K562 (cell line): ENCODE results near the gene RNU6-1. TPM values are rescaled to one million over a fixed set of nuclear protein-coding genes. Genes with fewer than 3 reads are reported as not detected.
A peak's percentile ranks its signal among the peaks of the same experiment; 100 is the strongest.

Source experiments
- ATAC-seq: fragments of 200-7000 bp; cut with Tn5 transposase; 3 replicates; pipeline ENCODE4 v1.9.1; 2020; ENCODE audit warnings: moderate library complexity
- BruUV-seq: library from RNA; stranded (reverse); fragments of 400-500 nt; replicated peaks from 2 replicates; lab custom pipeline; 2021; lab: Mats Ljungman, UMichigan
- CTCF ChIA-PET: fragments of 300-600 bp; formaldehyde crosslinking; extraction: SDS; loops from one replicate; lab custom pipeline; 2021; ENCODE audit warnings: low intra/inter-chr PET ratio; lab: Yijun Ruan, JAX
- POLR2A ChIA-PET: fragments of 300-600, 350-650 bp; sonication (Branson Sonifier 250); formaldehyde crosslinking; extraction: SDS; loops from one replicate; lab custom pipeline; 2021; ENCODE audit warnings: antibody characterized with exemption, inconsistent platforms; lab: Yijun Ruan, JAX
- DNase-seq, 4 experiments: peaks; one replicate each; pipeline versions ENCODE4 v3.0.0 to v3.0.0-alpha.2; 2011 to 2018; ENCODE audit warnings: low spot score in 3 of 4, mixed read lengths in 3 of 4; ENCODE audit errors: extremely low read depth in 1 of 4
- FAIRE-seq: peaks from 2 replicates; lab custom pipeline; 2011; peaks lifted over from hg19 to GRCh38; lab: Jason Lieb, UNC
- H2AFZ ChIP-seq: 2 replicates; pipeline ENCODE4 v1.6.0; 2011; ENCODE audit warnings: low read depth, low read length, control low read depth, inconsistent platforms
- H3K27ac ChIP-seq: fragments of 200-600 bp; 3 replicates; pipeline ENCODE4 v1.8.0; 2011; ENCODE audit warnings: low read depth, mild to moderate bottlenecking, control low read depth, inconsistent platforms, low read length, moderate library complexity, mixed read lengths; ENCODE audit errors: extremely low read depth
- H3K27me3 ChIP-seq, 2 experiments: fragments of 300-600 bp in 1 of 2; 2 replicates in 1 of 2; 3 replicates in 1 of 2; pipeline versions ENCODE4 v1.6.0 to v1.8.0; 2011; ENCODE audit warnings: inconsistent platforms in 2 of 2, low read length in 2 of 2, mild to moderate bottlenecking in 1 of 2, mixed read lengths in 1 of 2, moderate library complexity in 1 of 2; ENCODE audit not compliant: control insufficient read depth in 2 of 2, insufficient read depth in 2 of 2
- H3K36me3 ChIP-seq: fragments of 300-600 bp; 3 replicates; pipeline ENCODE4 v1.8.0; 2011; ENCODE audit warnings: mild to moderate bottlenecking, low read length, inconsistent platforms; ENCODE audit not compliant: control insufficient read depth, insufficient read depth
- H3K4me1 ChIP-seq, 2 experiments: fragments of 200-600 bp in 1 of 2; replicated peaks in 1 of 2; 2 replicates in 1 of 2; 3 replicates in 1 of 2; pipeline versions ENCODE4 v1.5.1 to v1.8.0; 2011; ENCODE audit warnings: inconsistent platforms in 2 of 2, low read length in 2 of 2, mild to moderate bottlenecking in 1 of 2, mixed read lengths in 1 of 2, moderate library complexity in 1 of 2; ENCODE audit not compliant: control insufficient read depth in 2 of 2, insufficient read depth in 2 of 2
- H3K4me2 ChIP-seq: 2 replicates; pipeline ENCODE4 v1.6.1; 2011; ENCODE audit warnings: low read length, control low read depth, inconsistent platforms, mixed read lengths; ENCODE audit not compliant: insufficient read depth
- H3K4me3 ChIP-seq: fragments of 200-600 bp; sonication (generic), shearing (Covaris generic); 2 replicates; pipeline ENCODE4 v1.5.1; 2016; ENCODE audit warnings: control low read depth, inconsistent platforms
- H3K79me2 ChIP-seq: fragments of 200-600 bp; 3 replicates; pipeline ENCODE4 v1.8.0; 2011; ENCODE audit warnings: low read length, inconsistent platforms; ENCODE audit not compliant: control insufficient read depth, insufficient read depth
- H3K9ac ChIP-seq, 2 experiments: 2 replicates each; pipeline versions ENCODE4 v1.6.0 to v1.6.1; 2011; ENCODE audit warnings: low read depth in 2 of 2, low read length in 2 of 2, control low read depth in 1 of 2, inconsistent platforms in 1 of 2, mild to moderate bottlenecking in 1 of 2, mixed read lengths in 1 of 2; ENCODE audit not compliant: insufficient read depth in 1 of 2
- H3K9me1 ChIP-seq: one replicate; pipeline ENCODE4 v1.6.0; 2011; ENCODE audit warnings: inconsistent platforms, mild to moderate bottlenecking, low read length, moderate library complexity; ENCODE audit not compliant: control insufficient read depth, insufficient read depth
- H3K9me3 ChIP-seq: replicated peaks from 2 replicates; pipeline ENCODE4 v1.5.1; 2011; ENCODE audit warnings: low read depth, low read length, inconsistent platforms; ENCODE audit not compliant: control insufficient read depth, insufficient read depth
- H4K20me1 ChIP-seq: replicated peaks from 2 replicates; pipeline ENCODE4 v1.6.1; 2011; ENCODE audit warnings: low read length, inconsistent platforms, mixed read lengths; ENCODE audit not compliant: control insufficient read depth, insufficient read depth
- ASH1L ChIP-seq: fragments of 450-650 bp; IDR thresholded peaks from 2 replicates; pipeline ENCODE4 v1.6.1; 2018; ENCODE audit warnings: borderline replicate concordance, mild to moderate bottlenecking, low read depth; ENCODE audit not compliant: partially characterized antibody
- C11orf30 ChIP-seq: fragments of 450-650 bp; IDR thresholded peaks from 2 replicates; pipeline ENCODE4 v1.6.1; 2016; ENCODE audit warnings: low read depth, mild to moderate bottlenecking
- E2F3 ChIP-seq: fragments of 250-450 bp; sonication (Bioruptor Pico); IDR thresholded peaks from 2 replicates; pipeline ENCODE4 v1.4.0; 2020; ENCODE audit warnings: mild to moderate bottlenecking
- ETV1 ChIP-seq: fragments of 450-650 bp; conservative IDR thresholded peaks from 2 replicates; pipeline ENCODE4 v1.6.1; 2016; ENCODE audit warnings: missing genetic modification characterization, control low read depth, low read depth, missing compliant biosample characterization
- GTF2E2 ChIP-seq: fragments of 200-800 bp; sonication (Bioruptor generic); IDR thresholded peaks from 2 replicates; pipeline ENCODE4 v1.6.1; 2016; ENCODE audit warnings: missing genetic modification characterization, missing compliant biosample characterization
- KDM1A ChIP-seq, 2 experiments: fragments of 450-650 bp; IDR thresholded peaks; 2 replicates each; pipeline ENCODE4 v1.6.1; 2016; ENCODE audit warnings: mild to moderate bottlenecking in 2 of 2
- MTA1 ChIP-seq: fragments of 450-650 bp; IDR thresholded peaks from 2 replicates; pipeline ENCODE4 v1.6.1; 2017; ENCODE audit warnings: borderline replicate concordance
- MTA2 ChIP-seq: fragments of 450-650 bp; IDR thresholded peaks from 2 replicates; pipeline ENCODE4 v1.6.1; 2016; ENCODE audit warnings: low read depth
- NFE2 ChIP-seq: IDR thresholded peaks from 2 replicates; pipeline ENCODE4 v1.6.1; 2014; ENCODE audit warnings: antibody characterized with exemption, low read depth
- PPARD ChIP-seq: fragments of 250-450 bp; sonication (Bioruptor Pico); IDR thresholded peaks from 2 replicates; pipeline ENCODE4 v1.8.0; 2022; ENCODE audit warnings: inconsistent platforms, mild to moderate bottlenecking, moderate library complexity
- RB1 ChIP-seq: fragments of 450-650 bp; IDR thresholded peaks from 2 replicates; pipeline ENCODE4 v1.6.1; 2017; ENCODE audit warnings: low read depth, mild to moderate bottlenecking
- SMAD2 ChIP-seq: fragments of 150-350 bp; IDR thresholded peaks from 2 replicates; pipeline ENCODE4 v1.6.1; 2014; ENCODE audit warnings: low read depth, mild to moderate bottlenecking, low read length
- TSC22D4 ChIP-seq: fragments of 450-650 bp; IDR thresholded peaks from 2 replicates; pipeline ENCODE4 v1.6.1; 2016; ENCODE audit warnings: missing genetic modification characterization, missing biosample characterization, control low read depth
- ZNF121 ChIP-seq: sonication (generic); formaldehyde crosslinking; conservative IDR thresholded peaks from 2 replicates; pipeline ENCODE4 v1.8.0; 2022; ENCODE audit warnings: missing genetic modification reagents
- ZNF175 ChIP-seq: fragments of 200-800 bp; sonication (Bioruptor generic); IDR thresholded peaks from 2 replicates; pipeline ENCODE4 v1.6.1; 2016; ENCODE audit warnings: low read depth, mild to moderate bottlenecking, missing genetic modification characterization, missing compliant biosample characterization
- ZNF24 ChIP-seq: fragments of 450-650 bp; IDR thresholded peaks from 2 replicates; pipeline ENCODE4 v1.6.1; 2016
- ZNF589 ChIP-seq: fragments of 200-800 bp; sonication (Bioruptor generic); IDR thresholded peaks from 2 replicates; pipeline ENCODE4 v1.6.1; 2016; ENCODE audit warnings: low read depth, missing genetic modification characterization, missing compliant biosample characterization
- ZNF76 ChIP-seq: fragments of 250-450 bp; sonication (Bioruptor Pico); IDR thresholded peaks from 2 replicates; pipeline ENCODE4 v1.4.0; 2020; ENCODE audit warnings: mild to moderate bottlenecking, moderate library complexity, borderline replicate concordance
- ZNF764 ChIP-seq: fragments of 250-450 bp; sonication (Bioruptor Pico); IDR thresholded peaks from 2 replicates; pipeline ENCODE4 v1.4.0; 2020; ENCODE audit warnings: low read depth, mild to moderate bottlenecking, moderate library complexity
- ZNF766 ChIP-seq: fragments of 200-800 bp; sonication (Bioruptor generic); conservative IDR thresholded peaks from 2 replicates; pipeline ENCODE4 v1.6.1; 2016; ENCODE audit warnings: missing genetic modification characterization, missing compliant biosample characterization
- WGBS: fragments of 100-300 bp; shearing (Covaris generic); methylation state at CpG from one replicate; pipeline ENCODE4 v1.1.6; 2016; ENCODE audit warnings: low coverage, mixed read lengths; ENCODE audit not compliant: insufficient coverage; ENCODE audit errors: missing lambda C conversion rate; 5-methylcytosine and 5-hydroxymethylcytosine counted together
- in situ Hi-C: fragments of 300-500 bp; cut with MboI; formaldehyde crosslinking; loops from 4 replicates; pipeline ENCODE4 v1.15.0; 2018; ENCODE audit warnings: inconsistent platforms, mixed read lengths
- intact Hi-C: fragments of 100-400 bp; cut with micrococcal nuclease; formaldehyde crosslinking; loops from 2 replicates; pipeline ENCODE4 v1.14.2; 2022
- polyA plus RNA-seq, 8 experiments: library from polyadenylated mRNA; depleted of rRNA in 4 of 8; stranded (reverse) in 5 of 8; unstranded in 3 of 8; fragments of >200 nt; fragmentation: Nextera tagmentation in 2 of 8; fragmentation: Illumina TruSeq in 1 of 8; extraction: Ambion mirVana in 2 of 8; extraction: Trizol in 1 of 8; gene quantifications; 2 replicates each; pipeline versions ENCODE4 v1.2.1 to v1.2.3, GENCODE V29; 2011 to 2014; ENCODE audit warnings: inconsistent platforms in 1 of 8, missing spikeins in 1 of 8
- total RNA-seq, 7 experiments: library from RNA; depleted of rRNA in 6 of 7; stranded (reverse); fragments of >200 nt in 6 of 7; fragmentation: Illumina TruSeq in 2 of 7; extraction: Trizol in 2 of 7; gene quantifications; 2 replicates each; pipeline versions ENCODE4 v1.2.1 to v1.2.3, GENCODE V29; 2011 to 2021; ENCODE audit warnings: low replicate concordance in 1 of 7
- TF ChIP-seq, protein P1 (sequence below): fragments of 450-650 bp; IDR thresholded peaks from 2 replicates; pipeline ENCODE4 v1.7.0; 2016; ENCODE audit warnings: borderline replicate concordance
- TF ChIP-seq, protein P2 (sequence below): fragments of 450-650 bp; IDR thresholded peaks from 2 replicates; pipeline ENCODE4 v1.6.1; 2016; ENCODE audit warnings: missing biosample characterization, missing genetic modification characterization

RNU6-1 gene
- total and polyA plus RNA-seq, 9 of the 15 experiments (the other 6 are each of a cell fraction or from before 2014, with no cell fraction given): not detected

DNA sequence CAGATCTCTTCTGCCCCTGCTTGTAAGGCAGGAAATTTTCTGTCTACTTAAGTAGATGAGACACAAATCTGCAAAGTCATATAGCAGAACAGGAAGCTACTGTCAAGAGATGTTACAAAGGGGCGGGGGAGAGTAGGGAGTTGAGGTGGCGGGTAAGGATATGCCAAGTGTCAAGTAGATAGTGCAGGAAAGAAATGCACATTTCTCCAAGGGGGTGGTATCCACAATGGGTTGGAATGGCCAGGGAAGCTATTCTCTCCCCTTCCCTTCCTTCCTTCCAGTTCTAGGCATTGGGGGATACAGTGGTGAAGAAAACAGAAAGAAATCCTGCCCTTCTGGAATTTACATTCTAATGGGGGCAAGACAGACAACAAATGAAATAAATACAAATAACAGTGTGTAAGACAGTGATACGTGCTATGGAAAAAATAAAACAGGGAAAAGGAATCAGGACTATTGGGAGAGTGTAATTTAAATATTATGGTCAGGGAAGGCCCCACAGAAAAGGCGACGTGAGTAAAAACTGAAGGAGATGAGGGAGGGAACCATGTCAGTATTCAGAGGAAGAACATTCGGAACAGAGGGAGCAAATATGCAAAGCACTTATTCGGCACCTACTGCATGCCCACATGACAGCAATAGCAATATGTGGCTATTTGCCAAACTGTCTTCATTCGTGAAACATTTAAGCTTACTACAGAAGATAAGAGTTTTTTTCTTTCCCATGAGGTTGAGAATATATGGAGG, 42.8 kb upstream of the RNU6-1 start:
- Histone ChIP-seq H3K9me1 (no peaks in the 10 kb centered on the region), H4K20me1 (no peaks in the 10 kb centered on the region), H3K36me3 (no peaks in the 10 kb centered on the region), H3K9me3 (no peaks in the 10 kb centered on the region), H3K4me1 (peaks cover 38 to 64% of the 10 kb centered on the region in 2 experiments), H3K79me2 (no peaks in the 10 kb centered on the region), H3K27ac (peak overlapping the region; percentile 84), H3K27me3 (no peaks in the 10 kb centered on the region), H3K4me3 (no peak overlapping the region), H3K4me2 (peak overlapping the region; percentile 80), H2AFZ (peak overlapping the region; percentile 92), H3K9ac (peak overlapping the region in 1 of 2 experiments; percentile 84; a peak in 2 of 4 replicates)
- POLR2A ChIA-PET: interaction anchor here (0.6 to 3.1 kb wide), 7 partner anchors 10 to 424 kb away, joined by 3 to 21 read pairs (median 4); no protein-coding TSS in a partner anchor
- no TSS peak for BruUV-seq
- ATAC-seq (peak; percentile 78), FAIRE-seq (peak; percentile 88), DNase-seq (peak; percentile 41 to 93 (median 69))
- in situ Hi-C loops (no loop called here), intact Hi-C loops (loop anchor here (5.0 kb wide), 2 partner anchors 40 to 170 kb away; partner anchors contain the start of gene PIAS1)
- CTCF ChIA-PET: no interaction called here
- WGBS: 10% methylated on average over 8 of the region's 8 CpGs
- TF ChIP-seq E2F3 (CRISPR knock-in tag) (no peak), ZNF121 (CRISPR knock-in tag) (no peak), MTA1 (peak; percentile 22; the same call in 1 of the 2 replicates), RB1 (peak; percentile 36; the same call in 1 of the 2 replicates), NFE2 (peak; percentile 99), KDM1A (IDR thresholded peaks at IDR 0.05) (peak in 1 of 2 experiments; percentile 45; a peak in 2 of 4 replicates), ZNF76 (CRISPR knock-in tag) (no peak), GTF2E2 (tag) (no peak), ETV1 (tag) (peak; percentile 93), ZNF24 (no peak), C11orf30 (peak; percentile 97), ZNF175 (peak; percentile 60; the same call in 1 of the 2 replicates), ASH1L (no peak), PPARD (no peak), ZNF589 (CRISPR knock-in tag) (peak; percentile 64; the same call in 1 of the 2 replicates), TSC22D4 (tag) (no peak), MTA2 (peak; percentile 58; the same call in 1 of the 2 replicates), ZNF764 (CRISPR knock-in tag) (no peak), ZNF766 (0 out of 2 replicates have a peak, but pooled peaks have one; percentile 21), SMAD2 (no peak)
- TF ChIP-seq, protein P1, sequence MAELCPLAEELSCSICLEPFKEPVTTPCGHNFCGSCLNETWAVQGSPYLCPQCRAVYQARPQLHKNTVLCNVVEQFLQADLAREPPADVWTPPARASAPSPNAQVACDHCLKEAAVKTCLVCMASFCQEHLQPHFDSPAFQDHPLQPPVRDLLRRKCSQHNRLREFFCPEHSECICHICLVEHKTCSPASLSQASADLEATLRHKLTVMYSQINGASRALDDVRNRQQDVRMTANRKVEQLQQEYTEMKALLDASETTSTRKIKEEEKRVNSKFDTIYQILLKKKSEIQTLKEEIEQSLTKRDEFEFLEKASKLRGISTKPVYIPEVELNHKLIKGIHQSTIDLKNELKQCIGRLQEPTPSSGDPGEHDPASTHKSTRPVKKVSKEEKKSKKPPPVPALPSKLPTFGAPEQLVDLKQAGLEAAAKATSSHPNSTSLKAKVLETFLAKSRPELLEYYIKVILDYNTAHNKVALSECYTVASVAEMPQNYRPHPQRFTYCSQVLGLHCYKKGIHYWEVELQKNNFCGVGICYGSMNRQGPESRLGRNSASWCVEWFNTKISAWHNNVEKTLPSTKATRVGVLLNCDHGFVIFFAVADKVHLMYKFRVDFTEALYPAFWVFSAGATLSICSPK: peak; percentile 68; the same call in 1 of the 2 replicates
- TF ChIP-seq, protein P2, sequence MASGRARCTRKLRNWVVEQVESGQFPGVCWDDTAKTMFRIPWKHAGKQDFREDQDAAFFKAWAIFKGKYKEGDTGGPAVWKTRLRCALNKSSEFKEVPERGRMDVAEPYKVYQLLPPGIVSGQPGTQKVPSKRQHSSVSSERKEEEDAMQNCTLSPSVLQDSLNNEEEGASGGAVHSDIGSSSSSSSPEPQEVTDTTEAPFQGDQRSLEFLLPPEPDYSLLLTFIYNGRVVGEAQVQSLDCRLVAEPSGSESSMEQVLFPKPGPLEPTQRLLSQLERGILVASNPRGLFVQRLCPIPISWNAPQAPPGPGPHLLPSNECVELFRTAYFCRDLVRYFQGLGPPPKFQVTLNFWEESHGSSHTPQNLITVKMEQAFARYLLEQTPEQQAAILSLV (tag): no peak
